Tibial nerve (tissue), 4 donors: ENCODE results near the gene MAP4K1.

ENCODE experiments used
- CTCF ChIP-seq, 5 experiments: fragments of 200-600 bp in 3 of 5; fragments of 450-650 bp in 2 of 5; sonication (generic) in 3 of 5; IDR thresholded peaks; one replicate each; pipeline ENCODE4 v1.5.1; 2016 to 2019; ENCODE audit warnings: antibody characterized with exemption in 5 of 5, mild to moderate bottlenecking in 3 of 5, moderate library complexity in 2 of 5
- EP300 ChIP-seq, 2 donors: sonication (generic); formaldehyde crosslinking; IDR thresholded peaks; one replicate each; pipeline ENCODE4 v1.6.1; 2017; ENCODE audit warnings: antibody characterized with exemption in 2 of 2, mild to moderate bottlenecking in 1 of 2
- POLR2A ChIP-seq, 2 donors: fragments of 450-650 bp; IDR thresholded peaks; one replicate each; pipeline ENCODE4 v1.6.1; 2017; ENCODE audit warnings: antibody characterized with exemption in 2 of 2, mild to moderate bottlenecking in 2 of 2, moderate library complexity in 2 of 2

GRCh38 chr19:38587562-38587961, 30.2 kb downstream of the MAP4K1 start:
- no peak for TF ChIP-seq CTCF (IDR thresholded peaks at IDR 0.05)
- no peak for TF ChIP-seq POLR2A (IDR thresholded peaks at IDR 0.05)
- no peak for TF ChIP-seq EP300 (IDR thresholded peaks at IDR 0.05)
